Heart left ventricle (tissue), 16 donors: ENCODE measurements around the gene CPLANE1. TPM values are rescaled to one million over a fixed set of nuclear protein-coding genes. Genes with fewer than 3 reads are reported as not detected.

Experiments
- ATAC-seq, 4 donors: fragments of 200-7000 bp; cut with Tn5 transposase; one replicate each; pipeline ENCODE4 v1.9.1; 2020 to 2022; ENCODE audit warnings: moderate library complexity in 4 of 4, mild to moderate bottlenecking in 3 of 4, moderate number of reproducible peaks in 1 of 4
- DNase-seq, 5 donors: peaks; one replicate each; pipeline ENCODE4 v3.0.0-alpha.2; 2020
- H3K27ac ChIP-seq, 12 donors: fragments of 200-600 bp; sonication (generic) in 4 of 12; one replicate each; pipeline versions ENCODE4 v1.5.0 to v1.8.0; 2016 to 2022; ENCODE audit warnings: mild to moderate bottlenecking in 2 of 12
- H3K27me3 ChIP-seq, 9 donors: fragments of 200-600 bp; sonication (generic) in 2 of 9; one replicate each; pipeline versions ENCODE4 v1.5.1 to v1.8.0; 2016 to 2022; ENCODE audit warnings: mild to moderate bottlenecking in 3 of 9
- H3K36me3 ChIP-seq, 9 donors: fragments of 200-600 bp; sonication (generic) in 2 of 9; one replicate each; pipeline versions ENCODE4 v1.5.0 to v1.8.0; 2018 to 2022; ENCODE audit warnings: mild to moderate bottlenecking in 2 of 9
- H3K4me1 ChIP-seq, 12 donors: fragments of 200-600 bp; sonication (generic) in 4 of 12; one replicate each; pipeline versions ENCODE4 v1.5.0 to v1.8.0; 2016 to 2022; ENCODE audit warnings: mild to moderate bottlenecking in 3 of 12
- H3K4me3 ChIP-seq, 12 donors: fragments of 200-600 bp; sonication (generic) in 4 of 12; one replicate each; pipeline versions ENCODE4 v1.5.0 to v1.8.0; 2017 to 2022; ENCODE audit warnings: mild to moderate bottlenecking in 9 of 12, moderate library complexity in 4 of 12
- H3K9me3 ChIP-seq, 12 donors: fragments of 200-600 bp; sonication (generic) in 4 of 12; one replicate each; pipeline versions ENCODE4 v1.5.0 to v1.8.0; 2016 to 2022; ENCODE audit warnings: mild to moderate bottlenecking in 1 of 12
- POLR2A ChIP-seq, 2 donors: fragments of 450-650 bp; IDR thresholded peaks; one replicate each; pipeline ENCODE4 v1.6.1; 2017; ENCODE audit warnings: antibody characterized with exemption in 2 of 2, mild to moderate bottlenecking in 2 of 2, moderate library complexity in 2 of 2
- WGBS, 4 donors: extraction: QIAGEN DNeasy Blood & Tissue Kit in 2 of 4; methylation state at CpG; one replicate each; pipeline versions ENCODE4 v1.1.5 to v1.1.7; 2013 to 2018; 5-methylcytosine and 5-hydroxymethylcytosine counted together
- intact Hi-C, 10 donors: fragments of 100-400 bp; cut with DNase I; formaldehyde crosslinking; loops; one replicate each; pipeline versions ENCODE4 v1.11.1 to v1.14.2; 2022
- polyA plus RNA-seq, 2 donors: library from polyadenylated mRNA; stranded (reverse); fragments of 200-250 nt; gene quantifications; one replicate each; pipeline ENCODE4 v1.2.3, GENCODE V29; 2013
- total RNA-seq, 9 donors: library from RNA; depleted of rRNA in 2 of 9; stranded (reverse); fragments of >200 nt in 2 of 9; fragmentation: NEBNext Ultra II Directional in 3 of 9; extraction: Animal tissue kit (Norgen Biotek cat#: 25700) in 3 of 9; gene quantifications; one replicate each; pipeline versions ENCODE4 v1.1.0 to v1.2.4, GENCODE V29; 2016 to 2023
- TF ChIP-seq, protein P1 (sequence below), 12 donors: fragments of 200-600 bp; sonication (generic) in 4 of 12; IDR thresholded peaks; one replicate each; pipeline versions ENCODE4 v1.5.0 to v1.8.0; 2018 to 2022; ENCODE audit warnings: antibody characterized with exemption in 12 of 12, mild to moderate bottlenecking in 5 of 12
- donor health status: ischemic (EF 13 %, LVEDD 7.1; RV severe dilation, severe dysfunction).
- donor health status: healthy with polysubstance abuse.
- donor health status: DM: no; HTN: yes; CAD: no.
- donor health status: DM: no; HTN: no; CAD: no.
- donor health status: ischemic (EF 25% LVEDD 6.9; RV normal size, moderate dysfunction).
- donor health status: ischemic (EF 25% LVEDD 5.7; RV mildly dilated, moderate dysfunction).
- donor health status: healthy.
- donor health status: DM: yes; HTN: yes; CAD: no.
- donor health status: ischemic (EF 35%, LVEDD 5.7; RV mildly dilated, moderate dysfunction).
- donor health status: nonischemic (EF 11% LVEDD 7.7; RV severe dilation, severe dysfunction).
- donor health status: DM: yes; HTN: yes; CAD: no.
- donor health status: PGD.
- donor health status: ischemic (EF 29% LVEDD 5.4; RV normal size, mild dysfunction).
- donor health status: nonischemic (EF 23%, LVEDD 6.1; RV moderate dilation, normal function).

CPLANE1 gene
- total and polyA plus RNA-seq, 11 donors: 2.6 to 13.2 (median 9.3) TPM

DNA sequence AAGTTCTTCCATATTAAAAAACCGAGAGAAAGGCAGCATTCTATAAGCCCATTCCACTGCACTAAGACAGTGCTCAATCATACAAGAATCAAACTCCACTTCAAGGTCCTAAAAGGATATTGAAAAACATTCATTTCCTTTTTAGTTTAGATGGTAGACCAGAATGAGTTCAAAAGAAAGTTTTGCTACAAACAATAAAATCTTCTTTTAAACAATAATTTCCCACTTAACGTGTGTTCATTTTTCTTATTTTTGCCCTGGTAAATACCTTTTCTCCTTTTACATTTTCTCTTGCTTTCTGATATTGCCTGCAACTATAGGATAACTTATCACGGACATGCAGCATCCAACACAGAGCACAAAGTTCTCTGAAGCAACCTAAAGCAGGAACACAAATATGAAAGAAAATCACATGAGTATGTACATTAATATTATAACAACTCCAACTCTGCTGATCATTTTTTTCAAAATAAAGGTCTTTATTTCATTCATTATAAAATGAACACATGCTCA, 61.7 kb downstream of the CPLANE1 start:
- Histone ChIP-seq H3K27ac (no peak overlapping the region), H3K9me3 (no peaks in the 10 kb centered on the region), H3K36me3 (peaks cover 0 to 97% (median 45%) of the 10 kb centered on the region in 9 donors), H3K27me3 (no peaks in the 10 kb centered on the region), H3K4me3 (no peak overlapping the region), H3K4me1 (no peaks in the 10 kb centered on the region)
- WGBS, 4 donors: 93 to 97% (median 95%) methylated on average over 3 of the region's 3 CpGs
- no peak for ATAC-seq
- no peak for DNase-seq
- intact Hi-C loops: no loop called here
- no peak for TF ChIP-seq POLR2A (IDR thresholded peaks at IDR 0.05)
- TF ChIP-seq, protein P1, sequence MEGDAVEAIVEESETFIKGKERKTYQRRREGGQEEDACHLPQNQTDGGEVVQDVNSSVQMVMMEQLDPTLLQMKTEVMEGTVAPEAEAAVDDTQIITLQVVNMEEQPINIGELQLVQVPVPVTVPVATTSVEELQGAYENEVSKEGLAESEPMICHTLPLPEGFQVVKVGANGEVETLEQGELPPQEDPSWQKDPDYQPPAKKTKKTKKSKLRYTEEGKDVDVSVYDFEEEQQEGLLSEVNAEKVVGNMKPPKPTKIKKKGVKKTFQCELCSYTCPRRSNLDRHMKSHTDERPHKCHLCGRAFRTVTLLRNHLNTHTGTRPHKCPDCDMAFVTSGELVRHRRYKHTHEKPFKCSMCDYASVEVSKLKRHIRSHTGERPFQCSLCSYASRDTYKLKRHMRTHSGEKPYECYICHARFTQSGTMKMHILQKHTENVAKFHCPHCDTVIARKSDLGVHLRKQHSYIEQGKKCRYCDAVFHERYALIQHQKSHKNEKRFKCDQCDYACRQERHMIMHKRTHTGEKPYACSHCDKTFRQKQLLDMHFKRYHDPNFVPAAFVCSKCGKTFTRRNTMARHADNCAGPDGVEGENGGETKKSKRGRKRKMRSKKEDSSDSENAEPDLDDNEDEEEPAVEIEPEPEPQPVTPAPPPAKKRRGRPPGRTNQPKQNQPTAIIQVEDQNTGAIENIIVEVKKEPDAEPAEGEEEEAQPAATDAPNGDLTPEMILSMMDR (IDR thresholded peaks at IDR 0.05): no peak

DNA sequence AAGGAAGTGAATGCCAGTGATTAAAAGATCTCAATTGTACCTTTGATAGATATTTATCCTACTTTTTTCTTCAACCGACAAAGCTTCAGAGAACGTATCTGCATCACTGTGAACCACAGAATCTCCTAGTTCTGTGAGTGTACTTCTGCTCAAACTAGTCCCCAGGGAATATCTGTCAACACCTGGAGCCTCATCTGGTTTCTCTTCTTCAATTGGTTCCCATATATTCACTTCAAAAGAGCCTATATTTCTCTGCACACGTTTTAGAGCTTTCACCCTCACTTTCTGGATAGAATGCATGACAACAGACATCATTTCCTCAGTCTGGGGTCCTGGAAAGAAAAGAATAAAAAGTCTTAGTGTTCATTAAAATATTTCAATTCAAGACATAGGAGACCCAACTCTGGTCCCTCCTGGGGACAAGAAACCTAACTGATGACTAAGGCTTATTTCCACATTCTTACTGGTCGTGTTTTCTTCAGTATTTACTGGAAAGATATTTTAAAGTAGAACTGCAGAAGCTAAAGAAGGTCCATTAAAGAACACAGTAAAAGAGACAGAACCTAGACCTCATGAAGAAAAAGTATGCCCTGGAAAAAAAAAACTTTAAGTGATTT, 64.3 kb downstream of the CPLANE1 start:
- Histone ChIP-seq H3K4me3 (no peak overlapping the region), H3K27me3 (no peaks in the 10 kb centered on the region), H3K4me1 (no peaks in the 10 kb centered on the region), H3K27ac (no peak overlapping the region), H3K36me3 (peaks cover 0 to 96% (median 18%) of the 10 kb centered on the region in 9 donors), H3K9me3 (no peaks in the 10 kb centered on the region)
- ATAC-seq: no peak
- TF ChIP-seq POLR2A (IDR thresholded peaks at IDR 0.05): no peak
- TF ChIP-seq, protein P1 (IDR thresholded peaks at IDR 0.05): no peak
- no peak for DNase-seq
- intact Hi-C loops: no loop called here
- 81 to 85% (median 82%) methylated on average over 4 of the region's 4 CpGs for WGBS, 4 donors

DNA sequence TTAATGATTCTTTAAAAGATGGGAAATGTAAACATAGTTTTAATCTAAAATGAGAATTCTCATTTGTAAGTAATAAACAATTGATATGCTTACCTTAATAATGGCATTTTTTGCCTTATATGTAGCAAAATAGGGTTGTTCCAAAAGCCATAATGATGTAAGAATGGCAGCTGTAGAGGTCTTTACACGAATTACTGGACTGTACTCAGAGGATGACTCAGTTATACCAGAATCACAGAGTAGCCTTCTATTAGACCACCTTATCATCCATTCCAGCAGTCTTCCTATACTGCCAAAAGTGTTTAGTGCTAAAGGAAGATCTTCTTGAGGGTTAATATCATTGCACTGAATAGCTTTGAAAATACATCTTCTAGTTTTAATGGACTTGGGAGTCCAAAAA, 66.5 kb downstream of the CPLANE1 start:
- Histone ChIP-seq H3K36me3 (peaks cover 0 to 98% (median 14%) of the 10 kb centered on the region in 9 donors), H3K27ac (no peak overlapping the region), H3K9me3 (no peaks in the 10 kb centered on the region), H3K27me3 (no peaks in the 10 kb centered on the region), H3K4me3 (no peak overlapping the region), H3K4me1 (no peaks in the 10 kb centered on the region)
- WGBS, 4 donors: 77 to 83% (median 79%) methylated on average over 1 of the region's 1 CpG
- TF ChIP-seq POLR2A (IDR thresholded peaks at IDR 0.05): no peak
- TF ChIP-seq, protein P1 (IDR thresholded peaks at IDR 0.05): no peak
- intact Hi-C loops: no loop called here
- ATAC-seq (no peak), DNase-seq (no peak)

DNA sequence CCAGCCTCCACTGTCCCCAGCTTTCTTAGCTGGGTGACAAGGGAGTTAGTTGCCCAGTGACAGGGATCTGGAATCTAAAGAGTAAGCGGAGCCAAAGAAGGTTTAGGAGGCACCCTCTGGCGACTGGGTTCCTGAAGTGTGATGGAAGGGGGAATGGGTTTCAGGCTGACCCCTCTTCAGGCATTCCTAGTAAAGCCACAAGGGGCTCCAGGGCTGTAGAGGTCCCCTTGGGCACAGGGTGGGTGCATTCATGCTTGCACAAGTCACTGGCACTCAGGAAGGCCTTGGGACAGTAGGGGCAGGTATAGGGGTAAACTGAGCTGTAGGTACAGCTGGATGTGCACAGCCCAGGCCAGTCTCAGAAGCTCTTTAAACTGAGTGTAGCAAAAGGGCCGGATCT, 74.2 kb downstream of the CPLANE1 start:
- peaks cover 0 to 99% (median 17%) of the 10 kb centered on the region in 9 donors for H3K36me3 ChIP-seq
- H3K4me1 ChIP-seq: no peaks in the 10 kb centered on the region
- ATAC-seq (no peak), DNase-seq (no peak)
- WGBS, 4 donors: 78 to 85% (median 82%) methylated on average over 3 of the region's 3 CpGs
- no peaks in the 10 kb centered on the region for H3K27me3 ChIP-seq
- intact Hi-C loops: no loop called here
- no peaks in the 10 kb centered on the region for H3K9me3 ChIP-seq
- TF ChIP-seq, protein P1 (IDR thresholded peaks at IDR 0.05): no peak
- no peak for TF ChIP-seq POLR2A (IDR thresholded peaks at IDR 0.05)
- H3K4me3 ChIP-seq: no peak overlapping the region
- H3K27ac ChIP-seq: no peak overlapping the region
